Neural progenitor cell (in vitro differentiated cells): Measurements from ENCODE around the gene TTLL12. TPM values are rescaled to one million over a fixed set of nuclear protein-coding genes. Genes with fewer than 3 reads are reported as not detected.
A peak's percentile ranks its signal among the peaks of the same experiment; 100 is the strongest.

Experiments used
- DNase-seq: peaks from one replicate; pipeline ENCODE4 v3.0.0-alpha.2; 2016; ENCODE audit warnings: low spot score
- H2AFZ ChIP-seq: fragments of 200-600 bp; sonication (generic); replicated peaks from 2 replicates; pipeline ENCODE4 v1.6.1; 2016; ENCODE audit warnings: antibody characterized with exemption
- H3F3A ChIP-seq: fragments of 200-600 bp; sonication (generic); 2 replicates; pipeline ENCODE4 v1.6.1; 2016; ENCODE audit warnings: antibody characterized with exemption, low read depth
- H3K27ac ChIP-seq: fragments of 200-600 bp; sonication (generic); 2 replicates; pipeline ENCODE4 v1.5.1; 2016; ENCODE audit warnings: mild to moderate bottlenecking
- H3K27me3 ChIP-seq: fragments of 200-600 bp; sonication (generic); 2 replicates; pipeline ENCODE4 v1.6.1; 2016; ENCODE audit warnings: mild to moderate bottlenecking, moderate library complexity
- H3K36me3 ChIP-seq: fragments of 200-600 bp; sonication (generic); 2 replicates; pipeline ENCODE4 v1.5.1; 2016
- H3K4me1 ChIP-seq: fragments of 200-600 bp; sonication (generic); 2 replicates; pipeline ENCODE4 v1.6.1; 2016; ENCODE audit warnings: mixed run types
- H3K4me2 ChIP-seq: fragments of 200-600 bp; sonication (generic); 2 replicates; pipeline ENCODE4 v1.6.1; 2016
- H3K4me3 ChIP-seq: fragments of 200-600 bp; sonication (generic); 2 replicates; pipeline ENCODE4 v1.5.1; 2016
- H3K79me2 ChIP-seq: fragments of 200-600 bp; sonication (generic); 2 replicates; pipeline ENCODE4 v1.6.1; 2016; ENCODE audit warnings: low read depth
- H3K9ac ChIP-seq: fragments of 200-600 bp; sonication (generic); 2 replicates; pipeline ENCODE4 v1.6.1; 2016
- H3K9me3 ChIP-seq: fragments of 200-600 bp; sonication (generic); 2 replicates; pipeline ENCODE4 v1.5.1; 2016; ENCODE audit warnings: low read depth
- H4K20me1 ChIP-seq: fragments of 200-600 bp; sonication (generic); 2 replicates; pipeline ENCODE4 v1.6.1; 2016; ENCODE audit warnings: low read depth
- H3K27ac Mint-ChIP-seq: 3 replicates; pipeline ENCODE4 v1.8.0; 2021; ENCODE audit warnings: mixed read lengths
- H3K27me3 Mint-ChIP-seq: 2 replicates; pipeline ENCODE4 v1.8.0; 2022; ENCODE audit warnings: low read depth, mild to moderate bottlenecking, inconsistent platforms, moderate library complexity, mixed read lengths; ENCODE audit not compliant: insufficient read depth
- H3K36me3 Mint-ChIP-seq: 3 replicates; pipeline ENCODE4 v1.8.0; 2021; ENCODE audit warnings: mixed read lengths
- H3K4me1 Mint-ChIP-seq: 3 replicates; pipeline ENCODE4 v1.8.0; 2021; ENCODE audit warnings: mixed read lengths
- H3K4me3 Mint-ChIP-seq: 3 replicates; pipeline ENCODE4 v1.8.0; 2021; ENCODE audit warnings: mild to moderate bottlenecking, moderate library complexity, mixed read lengths
- H3K9me3 Mint-ChIP-seq: 3 replicates; pipeline ENCODE4 v1.8.0; 2020; ENCODE audit warnings: mixed read lengths
- EZH2 ChIP-seq: fragments of 200-600 bp; sonication (generic); IDR thresholded peaks from 2 replicates; pipeline ENCODE4 v1.6.1; 2017; ENCODE audit warnings: antibody characterized with exemption, mild to moderate bottlenecking, moderate library complexity
- EZH2phosphoT487 ChIP-seq: fragments of 200-600 bp; sonication (generic); IDR thresholded peaks from 2 replicates; pipeline ENCODE4 v1.6.1; 2017; ENCODE audit warnings: antibody characterized with exemption
- total RNA-seq: library from RNA; depleted of rRNA; stranded (reverse); fragments of >200 nt; gene quantifications from 2 replicates; pipeline ENCODE4 v1.2.3, GENCODE V29; 2015; ENCODE audit warnings: low replicate concordance
- TF ChIP-seq, protein P1 (sequence below): fragments of 200-600 bp; sonication (generic); IDR thresholded peaks from 2 replicates; pipeline ENCODE4 v1.5.1; 2017; ENCODE audit warnings: antibody characterized with exemption, mild to moderate bottlenecking

Gene TTLL12
- total RNA-seq, 1 donor from 2014 or later, result 27.8 TPM

- H3K27me3 Mint-ChIP-seq, result peaks cover 4% of the 10 kb centered on the region
- Histone ChIP-seq H3K27ac (no peak overlapping the region), H3K9ac (no peak overlapping the region), H2AFZ (no peak overlapping the region), H3K79me2 (no peaks in the 10 kb centered on the region), H3K4me3 (no peak overlapping the region), H3K4me1 (no peaks in the 10 kb centered on the region), H3K36me3 (no peaks in the 10 kb centered on the region), H3K4me2 (no peak overlapping the region), H4K20me1 (no peaks in the 10 kb centered on the region), H3K9me3 (no peaks in the 10 kb centered on the region), H3K27me3 (no peaks in the 10 kb centered on the region), H3F3A (peaks cover 4% of the 10 kb centered on the region)
- peaks cover 7% of the 10 kb centered on the region for H3K4me1 Mint-ChIP-seq
- TF ChIP-seq EZH2, result no peak
- TF ChIP-seq, protein P1, sequence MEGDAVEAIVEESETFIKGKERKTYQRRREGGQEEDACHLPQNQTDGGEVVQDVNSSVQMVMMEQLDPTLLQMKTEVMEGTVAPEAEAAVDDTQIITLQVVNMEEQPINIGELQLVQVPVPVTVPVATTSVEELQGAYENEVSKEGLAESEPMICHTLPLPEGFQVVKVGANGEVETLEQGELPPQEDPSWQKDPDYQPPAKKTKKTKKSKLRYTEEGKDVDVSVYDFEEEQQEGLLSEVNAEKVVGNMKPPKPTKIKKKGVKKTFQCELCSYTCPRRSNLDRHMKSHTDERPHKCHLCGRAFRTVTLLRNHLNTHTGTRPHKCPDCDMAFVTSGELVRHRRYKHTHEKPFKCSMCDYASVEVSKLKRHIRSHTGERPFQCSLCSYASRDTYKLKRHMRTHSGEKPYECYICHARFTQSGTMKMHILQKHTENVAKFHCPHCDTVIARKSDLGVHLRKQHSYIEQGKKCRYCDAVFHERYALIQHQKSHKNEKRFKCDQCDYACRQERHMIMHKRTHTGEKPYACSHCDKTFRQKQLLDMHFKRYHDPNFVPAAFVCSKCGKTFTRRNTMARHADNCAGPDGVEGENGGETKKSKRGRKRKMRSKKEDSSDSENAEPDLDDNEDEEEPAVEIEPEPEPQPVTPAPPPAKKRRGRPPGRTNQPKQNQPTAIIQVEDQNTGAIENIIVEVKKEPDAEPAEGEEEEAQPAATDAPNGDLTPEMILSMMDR, result no peak
- H3K36me3 Mint-ChIP-seq, result peaks cover 11% of the 10 kb centered on the region
- no peak overlapping the region for H3K4me3 Mint-ChIP-seq
- H3K9me3 Mint-ChIP-seq, result no peaks in the 10 kb centered on the region
- DNase-seq, result no peak
- H3K27ac Mint-ChIP-seq, result peak overlapping the region; percentile 60
Measured at GRCh38 chr22:43168471-43169309, 18.2 kb downstream of the TTLL12 start.

- Histone ChIP-seq H3K9me3 (no peaks in the 10 kb centered on the region), H3K27ac (no peak overlapping the region), H3K4me2 (no peak overlapping the region), H3F3A (peaks cover 4% of the 10 kb centered on the region), H2AFZ (no peak overlapping the region), H3K36me3 (no peaks in the 10 kb centered on the region), H3K9ac (no peak overlapping the region), H4K20me1 (no peaks in the 10 kb centered on the region), H3K27me3 (no peaks in the 10 kb centered on the region), H3K79me2 (no peaks in the 10 kb centered on the region), H3K4me1 (no peaks in the 10 kb centered on the region), H3K4me3 (no peak overlapping the region)
- Mint-ChIP-seq H3K9me3 (no peaks in the 10 kb centered on the region), H3K4me1 (peaks cover 7% of the 10 kb centered on the region), H3K36me3 (peaks cover 7% of the 10 kb centered on the region), H3K27me3 (peaks cover 4% of the 10 kb centered on the region), H3K27ac (no peak overlapping the region), H3K4me3 (no peak overlapping the region)
- DNase-seq, result no peak
- TF ChIP-seq, protein P1, result no peak
- no peak for TF ChIP-seq EZH2
- no peak for TF ChIP-seq EZH2phosphoT487
Measured at GRCh38 chr22:43167001-43167589, 19.8 kb downstream of the TTLL12 start.

DNA sequence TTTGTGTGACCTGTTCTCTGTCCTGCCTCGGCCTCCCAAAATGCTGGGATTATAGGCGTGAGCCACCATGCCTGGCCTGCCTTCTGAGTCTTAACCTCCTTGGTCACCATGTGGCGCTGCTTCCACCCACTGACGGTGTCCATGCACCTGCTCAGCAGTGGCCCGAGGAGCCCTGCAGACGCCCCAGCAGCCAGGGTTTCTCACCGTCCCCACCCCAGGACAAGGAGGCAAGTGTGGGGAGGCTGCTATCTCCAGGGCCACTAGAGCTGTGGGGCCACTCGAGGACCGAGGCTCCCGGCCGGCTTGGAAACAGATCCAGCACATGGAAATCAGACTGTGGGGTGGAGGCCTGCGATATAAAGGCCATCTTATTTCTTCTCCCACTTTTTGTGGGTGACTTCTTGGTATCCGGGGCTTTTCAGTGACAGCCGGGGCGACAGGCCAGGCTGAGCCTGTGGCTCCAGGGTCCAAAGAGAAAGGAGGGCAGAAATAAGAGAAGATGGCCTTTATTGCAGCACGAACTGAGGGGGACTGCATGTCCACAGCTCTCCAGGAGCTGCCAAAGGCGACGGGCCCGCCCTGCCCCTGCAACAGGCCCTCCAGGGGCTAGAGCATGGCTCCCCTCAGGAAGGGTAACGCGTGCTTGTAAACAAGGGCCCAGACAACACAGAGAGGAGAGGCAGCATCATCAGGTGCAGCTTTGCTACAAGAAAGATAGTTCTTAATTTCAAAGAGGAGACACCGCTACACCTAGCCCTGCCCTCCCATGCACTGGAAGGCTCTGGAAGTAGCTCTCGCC lies 20.6 kb downstream of the TTLL12 start:
- H3F3A ChIP-seq, result peaks cover 4% of the 10 kb centered on the region
- no peak overlapping the region for H3K9ac ChIP-seq
- Mint-ChIP-seq H3K27ac (no peak overlapping the region), H3K27me3 (peaks cover 4% of the 10 kb centered on the region), H3K9me3 (no peaks in the 10 kb centered on the region), H3K4me3 (no peak overlapping the region), H3K36me3 (peaks cover 7% of the 10 kb centered on the region), H3K4me1 (peaks cover 7% of the 10 kb centered on the region)
- no peak for DNase-seq
- no peak overlapping the region for H3K27ac ChIP-seq
- no peaks in the 10 kb centered on the region for H3K79me2 ChIP-seq
- no peaks in the 10 kb centered on the region for H3K4me1 ChIP-seq
- no peaks in the 10 kb centered on the region for H3K9me3 ChIP-seq
- H4K20me1 ChIP-seq, result no peaks in the 10 kb centered on the region
- no peaks in the 10 kb centered on the region for H3K36me3 ChIP-seq
- no peak overlapping the region for H3K4me3 ChIP-seq
- no peak overlapping the region for H2AFZ ChIP-seq
- TF ChIP-seq EZH2phosphoT487 (no peak), EZH2 (no peak)
- TF ChIP-seq, protein P1, result no peak
- no peak overlapping the region for H3K4me2 ChIP-seq
- H3K27me3 ChIP-seq, result no peaks in the 10 kb centered on the region
